Measurements from ENCODE around the gene PTPRD. TPM values are rescaled to one million over a fixed set of nuclear protein-coding genes. Genes with fewer than 3 reads are reported as not detected.
"Not testable (repeated sequence)": the region's sequence is repeated elsewhere in the genome, so short reads cannot be mapped to it uniquely, and the experiment has no call there.

The PTPRD gene
- total RNA-seq, 2 donors from 2014 or later, result 19.6 to 101 TPM

- no peak overlapping the region for H3K4me3 ChIP-seq
- no peaks in the 10 kb centered on the region for H3K9me3 ChIP-seq
- H3K36me3 ChIP-seq, result no peaks in the 10 kb centered on the region
- no peaks in the 10 kb centered on the region for H3K27me3 ChIP-seq (replicated peaks; ENCODE audit: insufficient read depth)
- ATAC-seq (ENCODE audit: insufficient number of reproducible peaks, low FRiP score, low read depth), result no peak
- H3K27ac ChIP-seq, result no peak overlapping the region
- H3K4me1 ChIP-seq (ENCODE audit: control insufficient read depth in 1 of 2, low read depth in 2 of 2), result no peaks in the 10 kb centered on the region
- DNase-seq (ENCODE audit: low spot score), result no peak
- no peak for TF ChIP-seq CTCF (IDR thresholded peaks at IDR 0.05)
These were observed 246.5 kb downstream of the PTPRD start for GRCh38 chr9:10366171-10366779.

- DNase-seq (ENCODE audit: low spot score) (no peak), ATAC-seq (ENCODE audit: insufficient number of reproducible peaks, low FRiP score, low read depth) (no peak)
- Histone ChIP-seq H3K27me3 (replicated peaks; ENCODE audit: insufficient read depth) (no peaks in the 10 kb centered on the region), H3K4me3 (no peak overlapping the region), H3K36me3 (no peaks in the 10 kb centered on the region), H3K9me3 (no peaks in the 10 kb centered on the region), H3K4me1 (ENCODE audit: control insufficient read depth in 1 of 2, low read depth in 2 of 2) (no peaks in the 10 kb centered on the region), H3K27ac (no peak overlapping the region)
- no peak for TF ChIP-seq CTCF (IDR thresholded peaks at IDR 0.05)
These were observed 258.2 kb downstream of the PTPRD start for GRCh38 chr9:10354591-10354990.

DNA sequence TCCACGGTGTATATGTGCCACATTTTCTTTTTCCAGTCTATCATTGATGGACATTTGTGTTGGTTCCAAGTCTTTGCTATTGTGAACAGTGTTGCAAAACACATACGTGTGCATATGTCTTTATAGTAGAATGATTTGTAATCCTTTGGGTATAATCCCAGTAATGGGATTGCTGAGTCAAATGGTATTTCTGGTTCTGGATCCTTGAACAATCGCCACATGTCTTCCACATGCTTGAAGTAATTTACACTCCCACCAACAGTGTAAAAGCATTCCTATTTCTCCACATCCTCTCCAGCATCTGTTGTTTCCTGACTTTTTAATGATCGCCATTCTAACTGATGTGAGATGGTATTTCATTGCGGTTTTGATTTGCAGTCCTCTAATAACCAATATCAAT lies 267.2 kb downstream of the PTPRD start:
- not testable (repeated sequence) for H3K4me3 ChIP-seq; H3K9me3 ChIP-seq; ATAC-seq (ENCODE audit: insufficient number of reproducible peaks, low FRiP score, low read depth); H3K4me1 ChIP-seq (ENCODE audit: control insufficient read depth in 1 of 2, low read depth in 2 of 2); H3K27me3 ChIP-seq (replicated peaks; ENCODE audit: insufficient read depth); H3K36me3 ChIP-seq; H3K27ac ChIP-seq; DNase-seq (ENCODE audit: low spot score)

- ATAC-seq (ENCODE audit: insufficient number of reproducible peaks, low FRiP score, low read depth), result no peak
- H3K4me1 ChIP-seq (ENCODE audit: control insufficient read depth in 1 of 2, low read depth in 2 of 2), result no peaks in the 10 kb centered on the region
- no peak overlapping the region for H3K4me3 ChIP-seq
- H3K9me3 ChIP-seq, result no peaks in the 10 kb centered on the region
- H3K27ac ChIP-seq, result no peak overlapping the region
- H3K36me3 ChIP-seq, result no peaks in the 10 kb centered on the region
- no peaks in the 10 kb centered on the region for H3K27me3 ChIP-seq (replicated peaks; ENCODE audit: insufficient read depth)
- TF ChIP-seq CTCF (IDR thresholded peaks at IDR 0.05), result no peak
- DNase-seq (ENCODE audit: low spot score), result no peak
These were observed 271.7 kb downstream of the PTPRD start for GRCh38 chr9:10341057-10341456.

GRCh38 chr9:10339152-10339551 lies 273.6 kb downstream of the PTPRD start:
- no peaks in the 10 kb centered on the region for H3K27me3 ChIP-seq (replicated peaks; ENCODE audit: insufficient read depth)

More at GRCh38 chr9:10339152-10339551, 273.6 kb downstream of the PTPRD start:
- no peak for TF ChIP-seq CTCF (IDR thresholded peaks at IDR 0.05)
- Histone ChIP-seq H3K9me3 (no peaks in the 10 kb centered on the region), H3K4me1 (ENCODE audit: control insufficient read depth in 1 of 2, low read depth in 2 of 2) (no peaks in the 10 kb centered on the region), H3K27ac (no peak overlapping the region), H3K36me3 (no peaks in the 10 kb centered on the region), H3K4me3 (no peak overlapping the region)
- DNase-seq (ENCODE audit: low spot score) (no peak), ATAC-seq (ENCODE audit: insufficient number of reproducible peaks, low FRiP score, low read depth) (no peak)
